SK-N-MC (cell line): Measurements from ENCODE around the gene ASB10.

Experiments used
- DNase-seq: peaks from one replicate; pipeline ENCODE4 v3.0.0-alpha.2; 2011; ENCODE audit warnings: low read depth, low spot score
- H3K27ac ChIP-seq: fragments of 200-600 bp; sonication (generic); 2 replicates; pipeline ENCODE4 v1.5.1; 2016; ENCODE audit warnings: mixed run types
- H3K36me3 ChIP-seq: fragments of 200-600 bp; sonication (generic); 2 replicates; pipeline ENCODE4 v1.6.1; 2017; ENCODE audit warnings: antibody characterized with exemption, low read length, mixed read lengths; ENCODE audit not compliant: insufficient read depth
- H3K4me3 ChIP-seq: fragments of 200-600 bp; sonication (generic); 2 replicates; pipeline ENCODE4 v1.5.1; 2016
- H3K9ac ChIP-seq: fragments of 200-600 bp; sonication (generic); 2 replicates; pipeline ENCODE4 v1.8.0; 2017; ENCODE audit warnings: mixed run types, mixed read lengths; ENCODE audit not compliant: insufficient read length
- H3K9me3 ChIP-seq: fragments of 200-600 bp; sonication (generic); 2 replicates; pipeline ENCODE4 v1.6.1; 2017; ENCODE audit warnings: low read depth, mild to moderate bottlenecking, antibody characterized with exemption, low read length, moderate library complexity, mixed read lengths
- EZH2 ChIP-seq: fragments of 200-600 bp; sonication (generic); IDR thresholded peaks from one replicate; pipeline ENCODE4 v1.6.1; 2017; ENCODE audit warnings: antibody characterized with exemption
- FOXP2 ChIP-seq: optimal IDR thresholded peaks from 2 replicates; pipeline ENCODE3; 2011; ENCODE audit warnings: mild to moderate bottlenecking, moderate library complexity; ENCODE audit not compliant: insufficient read depth; ENCODE audit errors: extremely low read length, control extremely low read depth
- POLR2AphosphoS5 ChIP-seq: IDR thresholded peaks from 2 replicates; pipeline ENCODE4 v1.6.1; 2012; ENCODE audit warnings: mild to moderate bottlenecking, low read depth, low read length, borderline replicate concordance

The ASB10 gene

GRCh38 chr7:151138153-151138851, 48.7 kb downstream of the ASB10 start:
- Histone ChIP-seq H3K4me3 (no peak overlapping the region), H3K9ac (no peak overlapping the region), H3K9me3 (no peaks in the 10 kb centered on the region), H3K36me3 (peaks cover 12% of the 10 kb centered on the region), H3K27ac (no peak overlapping the region)
- DNase-seq: no peak
- TF ChIP-seq POLR2AphosphoS5: no peak
- TF ChIP-seq FOXP2: no peak
- TF ChIP-seq EZH2: no peak

GRCh38 chr7:151137791-151138152, 49.3 kb downstream of the ASB10 start:
- no peaks in the 10 kb centered on the region for H3K9me3 ChIP-seq
- TF ChIP-seq POLR2AphosphoS5 (no peak), FOXP2 (no peak), EZH2 (no peak)
- H3K4me3 ChIP-seq: no peak overlapping the region
- DNase-seq: no peak
- no peak overlapping the region for H3K27ac ChIP-seq
- no peak overlapping the region for H3K9ac ChIP-seq
- H3K36me3 ChIP-seq: peaks cover 10% of the 10 kb centered on the region

GRCh38 chr7:151137076-151137675, 49.9 kb downstream of the ASB10 start:
- DNase-seq: no peak
- TF ChIP-seq EZH2 (no peak), POLR2AphosphoS5 (no peak)
- Histone ChIP-seq H3K4me3 (no peak overlapping the region), H3K27ac (no peak overlapping the region), H3K9me3 (no peaks in the 10 kb centered on the region), H3K36me3 (peaks cover 10% of the 10 kb centered on the region), H3K9ac (no peak overlapping the region)

- TF ChIP-seq EZH2 (no peak), FOXP2 (no peak), POLR2AphosphoS5 (no peak)
- no peak overlapping the region for H3K9ac ChIP-seq
- H3K9me3 ChIP-seq: no peaks in the 10 kb centered on the region
- H3K4me3 ChIP-seq: no peak overlapping the region
- H3K27ac ChIP-seq: no peak overlapping the region
- DNase-seq: no peak
- peaks cover 10% of the 10 kb centered on the region for H3K36me3 ChIP-seq
Measured at GRCh38 chr7:151135866-151136843, 50.9 kb downstream of the ASB10 start.

- Histone ChIP-seq H3K36me3 (peaks cover 7% of the 10 kb centered on the region), H3K27ac (no peak overlapping the region), H3K4me3 (no peak overlapping the region), H3K9ac (no peak overlapping the region), H3K9me3 (no peaks in the 10 kb centered on the region)
- DNase-seq: no peak
- no peak for TF ChIP-seq EZH2
- no peak for TF ChIP-seq POLR2AphosphoS5
- TF ChIP-seq FOXP2: no peak
Measured at GRCh38 chr7:151135525-151135845, 51.6 kb downstream of the ASB10 start.

- Histone ChIP-seq H3K27ac (no peak overlapping the region), H3K36me3 (peaks cover 7% of the 10 kb centered on the region), H3K9me3 (no peaks in the 10 kb centered on the region), H3K9ac (no peak overlapping the region), H3K4me3 (no peak overlapping the region)
- DNase-seq: no peak
- TF ChIP-seq POLR2AphosphoS5 (no peak), FOXP2 (no peak), EZH2 (no peak)
Measured at GRCh38 chr7:151134743-151135524, 52.1 kb downstream of the ASB10 start.

GRCh38 chr7:151133986-151134742, 52.9 kb downstream of the ASB10 start:
- Histone ChIP-seq H3K27ac (no peak overlapping the region), H3K9me3 (no peaks in the 10 kb centered on the region), H3K4me3 (no peak overlapping the region), H3K9ac (no peak overlapping the region), H3K36me3 (peaks cover 10% of the 10 kb centered on the region; the same call in 1 of the 2 replicates)
- no peak for DNase-seq
- no peak for TF ChIP-seq FOXP2
- no peak for TF ChIP-seq POLR2AphosphoS5
- no peak for TF ChIP-seq EZH2
